HepG2 (cell line): ENCODE measurements around the gene CCDC17. TPM values are rescaled to one million over a fixed set of nuclear protein-coding genes. Genes with fewer than 3 reads are reported as not detected.

Experiments
- CSRNP2 ChIP-seq: sonication (generic); formaldehyde crosslinking; conservative IDR thresholded peaks from 2 replicates; pipeline ENCODE4 v1.8.0; 2022; ENCODE audit warnings: low read depth, missing genetic modification reagents
- JDP2 ChIP-seq: sonication (generic); formaldehyde crosslinking; IDR thresholded peaks from 2 replicates; pipeline ENCODE4 v1.8.1; 2022; ENCODE audit warnings: missing genetic modification reagents, borderline replicate concordance
- KDM4B ChIP-seq: sonication (generic); formaldehyde crosslinking; IDR thresholded peaks from 2 replicates; pipeline ENCODE4 v1.4.0; 2020; ENCODE audit warnings: missing genetic modification reagents
- NR1H2 ChIP-seq: sonication (generic); formaldehyde crosslinking; IDR thresholded peaks from 2 replicates; pipeline ENCODE4 v1.8.1; 2022; ENCODE audit warnings: low read depth, missing genetic modification reagents, borderline replicate concordance
- POLR2G ChIP-seq: fragments of 200-400 bp; formaldehyde crosslinking; IDR thresholded peaks from 2 replicates; pipeline ENCODE4 v1.6.1; 2018; ENCODE audit warnings: mild to moderate bottlenecking, low read depth, low read length, moderate library complexity
- PTBP1 ChIP-seq: fragments of 200-400 bp; formaldehyde crosslinking; IDR thresholded peaks from 2 replicates; pipeline ENCODE4 v1.6.1; 2018; ENCODE audit warnings: low read length, low read depth; ENCODE audit not compliant: poor library complexity, severe bottlenecking
- SMAD9 ChIP-seq: sonication (generic); formaldehyde crosslinking; IDR thresholded peaks from 2 replicates; pipeline ENCODE4 v1.5.1; 2020; ENCODE audit warnings: mild to moderate bottlenecking, missing genetic modification reagents
- TEF ChIP-seq: sonication (generic); formaldehyde crosslinking; IDR thresholded peaks from 2 replicates; pipeline ENCODE4 v1.5.0; 2020; ENCODE audit warnings: missing genetic modification reagents
- TOE1 ChIP-seq: sonication (generic); formaldehyde crosslinking; IDR thresholded peaks from 2 replicates; pipeline ENCODE4 v1.4.0; 2020; ENCODE audit warnings: mild to moderate bottlenecking, missing genetic modification reagents
- TRIM24 ChIP-seq: sonication (generic); formaldehyde crosslinking; IDR thresholded peaks from 2 replicates; pipeline ENCODE4 v1.8.0; 2022; ENCODE audit warnings: mild to moderate bottlenecking, missing genetic modification reagents
- USF2 ChIP-seq, 2 experiments: sonication (generic) in 1 of 2; formaldehyde crosslinking in 1 of 2; IDR thresholded peaks; 2 replicates each; pipeline versions ENCODE4 v1.5.1 to v1.6.1; 2011 to 2020; ENCODE audit warnings: borderline replicate concordance in 1 of 2, low read depth in 1 of 2, low read length in 1 of 2, mild to moderate bottlenecking in 1 of 2, missing genetic modification reagents in 1 of 2, moderate library complexity in 1 of 2
- ZKSCAN1 ChIP-seq: fragments of 150-350 bp; IDR thresholded peaks from 2 replicates; pipeline ENCODE4 v1.6.1; 2014; ENCODE audit warnings: low read length
- ZNF234 ChIP-seq: sonication (generic); formaldehyde crosslinking; conservative IDR thresholded peaks from 2 replicates; pipeline ENCODE4 v1.5.1; 2020; ENCODE audit warnings: mild to moderate bottlenecking, missing genetic modification reagents
- ZNF264 ChIP-seq: sonication (generic); formaldehyde crosslinking; IDR thresholded peaks from 2 replicates; pipeline ENCODE4 v1.4.0; 2020; ENCODE audit warnings: missing genetic modification reagents
- ZNF34 ChIP-seq: sonication (generic); formaldehyde crosslinking; IDR thresholded peaks from 2 replicates; pipeline ENCODE4 v1.4.0; 2020; ENCODE audit warnings: mild to moderate bottlenecking, missing genetic modification reagents, borderline replicate concordance
- ZNF672 ChIP-seq: sonication (generic); formaldehyde crosslinking; IDR thresholded peaks from 2 replicates; pipeline ENCODE4 v1.8.1; 2022; ENCODE audit warnings: missing genetic modification reagents
- polyA plus RNA-seq, 8 experiments: library from polyadenylated mRNA; depleted of rRNA in 3 of 8; stranded (reverse) in 7 of 8; unstranded in 1 of 8; fragments of >200 nt; fragmentation: Illumina TruSeq in 4 of 8; extraction: Trizol in 4 of 8; gene quantifications; 2 replicates each; pipeline versions ENCODE4 v1.2.1 to v1.2.3, GENCODE V29; 2011 to 2016; ENCODE audit warnings: low read depth in 4 of 8, missing spikeins in 1 of 8, mixed read lengths in 1 of 8; ENCODE audit not compliant: insufficient read depth in 1 of 8
- total RNA-seq, 5 experiments: library from RNA; depleted of rRNA; stranded (reverse); fragments of >200 nt; fragmentation: Illumina TruSeq; extraction: Trizol; gene quantifications; 2 replicates each; pipeline ENCODE4 v1.2.3, GENCODE V29; 2016; ENCODE audit warnings: low read depth in 1 of 5
- TF ChIP-seq, protein P1 (sequence below): sonication (generic); formaldehyde crosslinking; conservative IDR thresholded peaks from 2 replicates; pipeline ENCODE4 v1.5.0; 2020; ENCODE audit warnings: missing genetic modification reagents
- TF ChIP-seq, protein P2 (sequence below): sonication (generic); formaldehyde crosslinking; IDR thresholded peaks from 2 replicates; pipeline ENCODE4 v1.5.1; 2020; ENCODE audit warnings: mild to moderate bottlenecking, missing genetic modification reagents, moderate library complexity

The CCDC17 gene
- total and polyA plus RNA-seq, 2 of the 13 experiments (the other 11 are each of a cell fraction or from before 2014, with no cell fraction given): 1.5 to 3.3 TPM

DNA sequence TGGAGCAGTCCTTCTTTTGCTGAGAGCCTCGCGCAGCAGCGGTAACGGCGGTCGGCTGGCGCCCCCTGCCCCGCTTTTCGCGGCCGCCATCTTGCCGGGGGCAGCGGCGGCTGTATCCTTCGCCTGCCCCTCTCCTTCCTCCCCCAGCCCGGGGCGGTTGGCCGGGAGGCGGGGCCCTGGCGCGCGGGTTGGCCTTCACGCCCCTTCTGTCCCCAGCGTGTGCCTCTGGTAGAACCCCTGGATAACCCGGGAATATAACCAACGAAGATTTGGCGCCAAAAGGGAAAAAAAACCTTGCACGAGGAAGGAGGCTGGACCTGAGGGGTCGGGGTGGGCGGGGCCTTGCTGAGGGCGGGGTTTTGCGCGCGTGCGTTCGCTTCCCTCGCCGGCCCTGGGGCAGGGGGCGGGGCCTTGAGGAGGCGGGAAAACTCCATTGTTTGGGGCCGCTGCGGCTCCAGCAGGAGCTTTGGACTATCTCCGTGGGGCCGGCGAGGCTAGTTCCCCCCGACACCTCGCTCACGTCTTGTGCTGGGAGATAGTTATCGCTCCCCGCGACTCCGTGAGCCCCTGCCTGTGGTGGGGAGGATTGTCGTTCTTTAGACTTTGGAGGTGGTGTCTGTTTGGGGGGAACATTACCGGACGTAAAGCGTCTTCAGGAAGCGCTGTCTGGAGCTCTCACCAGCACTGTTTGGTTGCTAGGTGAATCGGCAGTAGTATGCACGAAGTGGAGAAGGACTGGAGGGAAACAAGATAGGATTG is 39.3 kb downstream of the CCDC17 start (continued):
- TF ChIP-seq CSRNP2 (CRISPR knock-in tag) (no peak; the same call in 1 of the 2 replicates), PTBP1 (no peak), KDM4B (CRISPR knock-in tag) (no peak), ZKSCAN1 (no peak), ZNF672 (CRISPR knock-in tag) (no peak), POLR2G (no peak), ZNF264 (CRISPR knock-in tag) (0 out of 2 replicates have a peak, but pooled peaks have one; percentile 40), ZNF34 (CRISPR knock-in tag) (no peak), ZNF234 (CRISPR knock-in tag) (0 out of 2 replicates have a peak, but pooled peaks have one; percentile 35), TEF (CRISPR knock-in tag) (no peak), USF2 (IDR thresholded peaks at IDR 0.05; ENCODE audit: low read depth, low read length) (no peak), USF2 (CRISPR knock-in tag; IDR thresholded peaks at IDR 0.05; ENCODE audit: borderline replicate concordance) (no peak), NR1H2 (CRISPR knock-in tag) (0 out of 2 replicates have a peak, but pooled peaks have one; percentile 77), TRIM24 (CRISPR knock-in tag) (no peak), TOE1 (CRISPR knock-in tag) (no peak), SMAD9 (CRISPR knock-in tag) (no peak), JDP2 (no peak)
- TF ChIP-seq, protein P1, sequence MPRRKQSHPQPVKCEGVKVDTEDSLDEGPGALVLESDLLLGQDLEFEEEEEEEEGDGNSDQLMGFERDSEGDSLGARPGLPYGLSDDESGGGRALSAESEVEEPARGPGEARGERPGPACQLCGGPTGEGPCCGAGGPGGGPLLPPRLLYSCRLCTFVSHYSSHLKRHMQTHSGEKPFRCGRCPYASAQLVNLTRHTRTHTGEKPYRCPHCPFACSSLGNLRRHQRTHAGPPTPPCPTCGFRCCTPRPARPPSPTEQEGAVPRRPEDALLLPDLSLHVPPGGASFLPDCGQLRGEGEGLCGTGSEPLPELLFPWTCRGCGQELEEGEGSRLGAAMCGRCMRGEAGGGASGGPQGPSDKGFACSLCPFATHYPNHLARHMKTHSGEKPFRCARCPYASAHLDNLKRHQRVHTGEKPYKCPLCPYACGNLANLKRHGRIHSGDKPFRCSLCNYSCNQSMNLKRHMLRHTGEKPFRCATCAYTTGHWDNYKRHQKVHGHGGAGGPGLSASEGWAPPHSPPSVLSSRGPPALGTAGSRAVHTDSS (CRISPR knock-in tag): no peak
- TF ChIP-seq, protein P2, sequence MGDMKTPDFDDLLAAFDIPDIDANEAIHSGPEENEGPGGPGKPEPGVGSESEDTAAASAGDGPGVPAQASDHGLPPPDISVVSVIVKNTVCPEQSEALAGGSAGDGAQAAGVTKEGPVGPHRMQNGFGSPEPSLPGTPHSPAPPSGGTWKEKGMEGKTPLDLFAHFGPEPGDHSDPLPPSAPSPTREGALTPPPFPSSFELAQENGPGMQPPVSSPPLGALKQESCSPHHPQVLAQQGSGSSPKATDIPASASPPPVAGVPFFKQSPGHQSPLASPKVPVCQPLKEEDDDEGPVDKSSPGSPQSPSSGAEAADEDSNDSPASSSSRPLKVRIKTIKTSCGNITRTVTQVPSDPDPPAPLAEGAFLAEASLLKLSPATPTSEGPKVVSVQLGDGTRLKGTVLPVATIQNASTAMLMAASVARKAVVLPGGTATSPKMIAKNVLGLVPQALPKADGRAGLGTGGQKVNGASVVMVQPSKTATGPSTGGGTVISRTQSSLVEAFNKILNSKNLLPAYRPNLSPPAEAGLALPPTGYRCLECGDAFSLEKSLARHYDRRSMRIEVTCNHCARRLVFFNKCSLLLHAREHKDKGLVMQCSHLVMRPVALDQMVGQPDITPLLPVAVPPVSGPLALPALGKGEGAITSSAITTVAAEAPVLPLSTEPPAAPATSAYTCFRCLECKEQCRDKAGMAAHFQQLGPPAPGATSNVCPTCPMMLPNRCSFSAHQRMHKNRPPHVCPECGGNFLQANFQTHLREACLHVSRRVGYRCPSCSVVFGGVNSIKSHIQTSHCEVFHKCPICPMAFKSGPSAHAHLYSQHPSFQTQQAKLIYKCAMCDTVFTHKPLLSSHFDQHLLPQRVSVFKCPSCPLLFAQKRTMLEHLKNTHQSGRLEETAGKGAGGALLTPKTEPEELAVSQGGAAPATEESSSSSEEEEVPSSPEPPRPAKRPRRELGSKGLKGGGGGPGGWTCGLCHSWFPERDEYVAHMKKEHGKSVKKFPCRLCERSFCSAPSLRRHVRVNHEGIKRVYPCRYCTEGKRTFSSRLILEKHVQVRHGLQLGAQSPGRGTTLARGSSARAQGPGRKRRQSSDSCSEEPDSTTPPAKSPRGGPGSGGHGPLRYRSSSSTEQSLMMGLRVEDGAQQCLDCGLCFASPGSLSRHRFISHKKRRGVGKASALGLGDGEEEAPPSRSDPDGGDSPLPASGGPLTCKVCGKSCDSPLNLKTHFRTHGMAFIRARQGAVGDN (CRISPR knock-in tag): peak; percentile 85
